Activated gamma-delta T cell treated with anti-CD3 and anti-CD28 coated beads, Interleukin-2, amount 50 U/mL, for 16 hours (primary cell): Measurements from ENCODE around the gene ADARB1.
A peak's percentile ranks its signal among the peaks of the same experiment; 100 is the strongest.
"Not testable (repeated sequence)": the region's sequence is repeated elsewhere in the genome, so short reads cannot be mapped to it uniquely, and the experiment has no call there.

Source experiments
- DNase-seq: peaks from one replicate; pipeline ENCODE4 v3.0.0-alpha.2; 2020; ENCODE audit warnings: low read depth

The ADARB1 gene

GRCh38 chr21:45074048-45074817 lies at the start of gene ADARB1:
Gene ADARB1, plus strand, starts transcription at chr21:45074580. Its CDS starts 97,077 bp downstream, at chr21:45171657.
- peak; percentile 51 for DNase-seq

- no peak for DNase-seq
Observed at GRCh38 chr21:45026066-45026745, 48.2 kb upstream of the ADARB1 start.

GRCh38 chr21:45026826-45027225 lies 47.6 kb upstream of the ADARB1 start:
- DNase-seq: no peak

- DNase-seq: no peak
Observed at GRCh38 chr21:45027241-45028196, 46.9 kb upstream of the ADARB1 start.

GRCh38 chr21:45028645-45029044 lies 45.7 kb upstream of the ADARB1 start:
- DNase-seq: not testable (repeated sequence)

GRCh38 chr21:45029298-45029947 lies 45.0 kb upstream of the ADARB1 start:
- no peak for DNase-seq

GRCh38 chr21:45029948-45030681 lies 44.3 kb upstream of the ADARB1 start:
- DNase-seq: no peak

- no peak for DNase-seq
Observed at GRCh38 chr21:45030682-45031570, 43.5 kb upstream of the ADARB1 start.

GRCh38 chr21:45031571-45032191 lies 42.7 kb upstream of the ADARB1 start:
- DNase-seq: no peak

- no peak for DNase-seq
Observed at GRCh38 chr21:45032332-45032731, 42.0 kb upstream of the ADARB1 start.

GRCh38 chr21:45032977-45033710 lies 41.2 kb upstream of the ADARB1 start:
- no peak for DNase-seq

- no peak for DNase-seq
Observed at GRCh38 chr21:45033791-45034555, 40.4 kb upstream of the ADARB1 start.

- no peak for DNase-seq
Observed at GRCh38 chr21:45034556-45035476, 39.6 kb upstream of the ADARB1 start.

GRCh38 chr21:45035477-45035848 lies 38.9 kb upstream of the ADARB1 start:
- DNase-seq: no peak

GRCh38 chr21:45036630-45037029 lies 37.8 kb upstream of the ADARB1 start:
- no peak for DNase-seq

- DNase-seq: no peak
Observed at GRCh38 chr21:45037986-45038385, 36.4 kb upstream of the ADARB1 start.
